MM.1S (cell line): ENCODE measurements around the gene UIMC1.
A peak's percentile ranks its signal among the peaks of the same experiment; 100 is the strongest.

Experiments
- DNase-seq: peaks from one replicate; pipeline ENCODE4 v3.0.0-alpha.2; 2015
- H2AFZ ChIP-seq: fragments of 300-600 bp; sonication (generic); 2 replicates; pipeline ENCODE4 v1.6.0; 2016; ENCODE audit warnings: antibody characterized with exemption, low read length
- H3F3A ChIP-seq: fragments of 300-600 bp; sonication (generic); 2 replicates; pipeline ENCODE4 v1.6.1; 2016; ENCODE audit warnings: mild to moderate bottlenecking, antibody characterized with exemption, low read length, moderate library complexity, mixed read lengths; ENCODE audit not compliant: insufficient read depth
- H3K27ac ChIP-seq: fragments of 300-600 bp; sonication (generic); 2 replicates; pipeline ENCODE4 v1.5.1; 2016; ENCODE audit warnings: mild to moderate bottlenecking, low read length
- H3K27me3 ChIP-seq: fragments of 300-600 bp; sonication (generic); replicated peaks from 2 replicates; pipeline ENCODE4 v1.6.0; 2016; ENCODE audit warnings: low read length; ENCODE audit not compliant: insufficient read depth
- H3K36me3 ChIP-seq: fragments of 300-600 bp; sonication (generic); replicated peaks from 2 replicates; pipeline ENCODE4 v1.6.1; 2016; ENCODE audit warnings: mild to moderate bottlenecking, low read length, mixed read lengths; ENCODE audit not compliant: insufficient read depth
- H3K4me1 ChIP-seq: fragments of 300-600 bp; sonication (generic); 2 replicates; pipeline ENCODE4 v1.6.1; 2016; ENCODE audit warnings: low read length, mixed read lengths
- H3K4me2 ChIP-seq: fragments of 300-600 bp; sonication (generic); 2 replicates; pipeline ENCODE4 v1.6.0; 2016; ENCODE audit warnings: low read depth, low read length
- H3K4me3 ChIP-seq: fragments of 300-600 bp; sonication (generic); 2 replicates; pipeline ENCODE4 v1.5.1; 2016; ENCODE audit warnings: low read length, mixed read lengths
- H3K79me2 ChIP-seq: fragments of 300-600 bp; sonication (generic); 2 replicates; pipeline ENCODE4 v1.6.1; 2016; ENCODE audit warnings: mixed run types, low read length, mixed read lengths
- H3K9ac ChIP-seq: fragments of 300-600 bp; sonication (generic); 2 replicates; pipeline ENCODE4 v1.6.1; 2016; ENCODE audit warnings: low read length, mixed read lengths
- H3K9me2 ChIP-seq: fragments of 300-600 bp; sonication (generic); replicated peaks from 2 replicates; pipeline ENCODE4 v1.6.1; 2016; ENCODE audit warnings: mild to moderate bottlenecking, low read length, mixed read lengths; ENCODE audit not compliant: insufficient read depth
- H3K9me3 ChIP-seq: fragments of 300-600 bp; sonication (generic); replicated peaks from 2 replicates; pipeline ENCODE4 v1.6.1; 2016; ENCODE audit warnings: mild to moderate bottlenecking, low read length, mixed read lengths; ENCODE audit not compliant: insufficient read depth
- H4K20me1 ChIP-seq: fragments of 300-600 bp; sonication (generic); 2 replicates; pipeline ENCODE4 v1.6.1; 2016; ENCODE audit warnings: mild to moderate bottlenecking, low read length, moderate library complexity, mixed read lengths; ENCODE audit not compliant: insufficient read depth
- CTCF ChIP-seq: fragments of 300-600 bp; sonication (generic); IDR thresholded peaks from 2 replicates; pipeline ENCODE4 v1.5.1; 2016; ENCODE audit warnings: antibody characterized with exemption, low read length, mixed read lengths
- EZH2 ChIP-seq: fragments of 300-600 bp; sonication (generic); optimal IDR thresholded peaks from 2 replicates; pipeline ENCODE3; 2017; ENCODE audit warnings: low read depth, mild to moderate bottlenecking, antibody characterized with exemption, low read length, mixed read lengths
- EZH2phosphoT487 ChIP-seq: fragments of 300-600 bp; sonication (generic); IDR thresholded peaks from 2 replicates; pipeline ENCODE4 v1.6.1; 2018; ENCODE audit warnings: antibody characterized with exemption, low read length

The UIMC1 gene

GRCh38 chr5:176888865-176889165 is 117.8 kb downstream of the UIMC1 start:
- Histone ChIP-seq H3K27ac (no peak overlapping the region), H3K79me2 (no peaks in the 10 kb centered on the region), H3K27me3 (peaks cover 41% of the 10 kb centered on the region), H3K9me3 (no peaks in the 10 kb centered on the region), H3K4me3 (no peak overlapping the region), H3K4me2 (no peak overlapping the region), H3K9me2 (no peaks in the 10 kb centered on the region), H3F3A (no peaks in the 10 kb centered on the region), H4K20me1 (no peaks in the 10 kb centered on the region), H3K4me1 (no peaks in the 10 kb centered on the region), H2AFZ (no peak overlapping the region), H3K36me3 (no peaks in the 10 kb centered on the region), H3K9ac (no peak overlapping the region)
- no peak for DNase-seq
- TF ChIP-seq EZH2 = no peak
- no peak for TF ChIP-seq CTCF
- no peak for TF ChIP-seq EZH2phosphoT487

GRCh38 chr5:176888016-176888864 is 118.3 kb downstream of the UIMC1 start:
- H3K27ac ChIP-seq = no peak overlapping the region
- H3K27me3 ChIP-seq = peaks cover 47% of the 10 kb centered on the region
- no peaks in the 10 kb centered on the region for H3K79me2 ChIP-seq
- DNase-seq = no peak
- H3K36me3 ChIP-seq = no peaks in the 10 kb centered on the region
- H3K9me2 ChIP-seq = no peaks in the 10 kb centered on the region
- no peaks in the 10 kb centered on the region for H3F3A ChIP-seq
- no peaks in the 10 kb centered on the region for H4K20me1 ChIP-seq
- no peaks in the 10 kb centered on the region for H3K4me1 ChIP-seq
- H3K4me2 ChIP-seq = no peak overlapping the region
- no peaks in the 10 kb centered on the region for H3K9me3 ChIP-seq
- no peak overlapping the region for H3K4me3 ChIP-seq
- TF ChIP-seq EZH2 = no peak
- TF ChIP-seq EZH2phosphoT487 = no peak
- no peak for TF ChIP-seq CTCF
- no peak overlapping the region for H2AFZ ChIP-seq
- H3K9ac ChIP-seq = no peak overlapping the region

GRCh38 chr5:176887252-176887849 is 119.2 kb downstream of the UIMC1 start:
- DNase-seq = no peak

More at GRCh38 chr5:176887252-176887849, 119.2 kb downstream of the UIMC1 start:
- Histone ChIP-seq H3K27me3 (peaks cover 56% of the 10 kb centered on the region), H3K36me3 (no peaks in the 10 kb centered on the region), H3K4me2 (no peak overlapping the region), H3K9me3 (no peaks in the 10 kb centered on the region), H4K20me1 (no peaks in the 10 kb centered on the region), H3F3A (no peaks in the 10 kb centered on the region), H2AFZ (no peak overlapping the region), H3K4me3 (no peak overlapping the region), H3K79me2 (no peaks in the 10 kb centered on the region), H3K9me2 (no peaks in the 10 kb centered on the region), H3K4me1 (no peaks in the 10 kb centered on the region), H3K9ac (no peak overlapping the region), H3K27ac (no peak overlapping the region)
- TF ChIP-seq EZH2 = no peak
- TF ChIP-seq CTCF = peak; percentile 6; the same call in 1 of the 2 replicates
